Thoracic aorta (tissue), 2 donors: ENCODE measurements around the gene NOTUM. TPM values are rescaled to one million over a fixed set of nuclear protein-coding genes. Genes with fewer than 3 reads are reported as not detected.

Source experiments
- ATAC-seq: fragments of 150-250 bp; one replicate; pipeline ENCODE4 v1.8.0; 2017; ENCODE audit warnings: low read depth; ENCODE audit not compliant: insufficient number of reproducible peaks, low FRiP score
- DNase-seq: peaks from one replicate; pipeline ENCODE4 v3.0.0-alpha.2; 2020; ENCODE audit warnings: low spot score
- H3K27ac ChIP-seq, 2 donors: fragments of 200-600 bp; sonication (generic); 1 replicate in 1 of 2; 2 replicates in 1 of 2; pipeline ENCODE4 v1.5.1; 2016; ENCODE audit warnings: mild to moderate bottlenecking in 2 of 2, moderate library complexity in 2 of 2
- H3K27me3 ChIP-seq: fragments of 200-600 bp; sonication (generic); replicated peaks from 2 replicates; pipeline ENCODE4 v1.6.0; 2016; ENCODE audit warnings: mild to moderate bottlenecking; ENCODE audit not compliant: insufficient read depth
- H3K36me3 ChIP-seq: fragments of 200-600 bp; sonication (generic); one replicate; pipeline ENCODE4 v1.5.1; 2016
- H3K4me1 ChIP-seq, 2 donors: fragments of 200-600 bp; sonication (generic); 1 replicate in 1 of 2; 2 replicates in 1 of 2; pipeline versions ENCODE4 v1.5.1 to v1.6.0; 2016; ENCODE audit warnings: low read depth in 2 of 2, mild to moderate bottlenecking in 1 of 2; ENCODE audit not compliant: control insufficient read depth in 1 of 2
- H3K4me3 ChIP-seq: fragments of 200-600 bp; sonication (generic); 2 replicates; pipeline ENCODE4 v1.5.1; 2016; ENCODE audit warnings: mild to moderate bottlenecking
- H3K9me3 ChIP-seq: fragments of 200-600 bp; sonication (generic); 2 replicates; pipeline ENCODE4 v1.5.1; 2016
- CTCF ChIP-seq: fragments of 200-600 bp; sonication (generic); IDR thresholded peaks from one replicate; pipeline ENCODE4 v1.5.1; 2019; ENCODE audit warnings: antibody characterized with exemption
- total RNA-seq, 2 donors: library from RNA; depleted of rRNA; stranded (reverse); fragments of >200 nt; gene quantifications; one replicate each; pipeline versions ENCODE4 v1.1.0 to v1.2.3, GENCODE V29; 2016

The NOTUM gene
- total RNA-seq, 2 donors from 2014 or later = not detected

GRCh38 chr17:81904600-81905423 lies 56.2 kb downstream of the NOTUM start:
- H3K4me3 ChIP-seq = no peak overlapping the region
- H3K4me1 ChIP-seq = peaks cover 9 to 13% of the 10 kb centered on the region in 2 donors
- ATAC-seq = no peak
- no peak for TF ChIP-seq CTCF
- no peaks in the 10 kb centered on the region for H3K27me3 ChIP-seq
- no peak overlapping the region for H3K27ac ChIP-seq
- no peak for DNase-seq
- H3K36me3 ChIP-seq = peaks cover 7% of the 10 kb centered on the region
- H3K9me3 ChIP-seq = no peaks in the 10 kb centered on the region

GRCh38 chr17:81903896-81904599 lies 56.9 kb downstream of the NOTUM start:
- peaks cover 13% of the 10 kb centered on the region for H3K36me3 ChIP-seq
- peaks cover 9 to 13% of the 10 kb centered on the region in 2 donors for H3K4me1 ChIP-seq
- TF ChIP-seq CTCF = no peak
- DNase-seq (no peak), ATAC-seq (no peak)
- H3K27me3 ChIP-seq = no peaks in the 10 kb centered on the region
- no peaks in the 10 kb centered on the region for H3K9me3 ChIP-seq
- H3K27ac ChIP-seq = no peak overlapping the region
- H3K4me3 ChIP-seq = no peak overlapping the region

GRCh38 chr17:81903415-81903831 lies 57.6 kb downstream of the NOTUM start:
- DNase-seq (no peak), ATAC-seq (no peak)
- peaks cover 19% of the 10 kb centered on the region for H3K36me3 ChIP-seq

GRCh38 chr17:81902653-81903414 lies 58.2 kb downstream of the NOTUM start:
- H3K27me3 ChIP-seq = no peaks in the 10 kb centered on the region
- TF ChIP-seq CTCF = no peak
- H3K9me3 ChIP-seq = no peaks in the 10 kb centered on the region
- ATAC-seq (no peak), DNase-seq (no peak)
- peak overlapping the region; percentile 68 for H3K4me3 ChIP-seq
- no peak overlapping the region for H3K27ac ChIP-seq
- peaks cover 25% of the 10 kb centered on the region for H3K36me3 ChIP-seq
- peaks cover 9 to 13% of the 10 kb centered on the region in 2 donors for H3K4me1 ChIP-seq

More at GRCh38 chr17:81903415-81903831, 57.6 kb downstream of the NOTUM start:
- TF ChIP-seq CTCF = no peak
- H3K27ac ChIP-seq = no peak overlapping the region
- H3K4me3 ChIP-seq = no peak overlapping the region
- H3K4me1 ChIP-seq = peaks cover 9 to 13% of the 10 kb centered on the region in 2 donors
- H3K9me3 ChIP-seq = no peaks in the 10 kb centered on the region
- H3K27me3 ChIP-seq = no peaks in the 10 kb centered on the region

Other genes starting within 250 kb of the NOTUM start
- gene SLC25A10, start 248.9 kb downstream of the NOTUM start, total RNA-seq = 1 to 10 TPM; 2.2 to 4.7 TPM
- gene GCGR, start 157.0 kb downstream of the NOTUM start, total RNA-seq = not detected
- gene MCRIP1, start 127.9 kb downstream of the NOTUM start, total RNA-seq = 100 to 1,000 TPM in 1 of 2 donors, 10 to 100 TPM in 1; 57.5 to 116 TPM
- gene PPP1R27, start 126.1 kb downstream of the NOTUM start, total RNA-seq = not detected
- 100 to 1,000 TPM; 515 to 655 TPM for gene P4HB, start 100.7 kb downstream of the NOTUM start, total RNA-seq
- gene ARHGDIA, start 89.8 kb downstream of the NOTUM start, total RNA-seq = 100 to 1,000 TPM; 206 to 324 TPM
- gene ALYREF, start 69.6 kb downstream of the NOTUM start, total RNA-seq = 10 to 100 TPM; 43.8 to 51.4 TPM
- gene ANAPC11, start 69.5 kb downstream of the NOTUM start, total RNA-seq = 100 to 1,000 TPM in 1 of 2 donors, 10 to 100 TPM in 1; 94.1 to 120 TPM
- 1 to 10 TPM in 1 of 2 donors, under 1 TPM in 1; 0.35 to 2.6 TPM for gene NPB, start 58.9 kb downstream of the NOTUM start, total RNA-seq
- gene PCYT2, start 49.8 kb downstream of the NOTUM start, total RNA-seq = 10 to 100 TPM; 13.6 to 81.9 TPM
- gene SIRT7, start 43.0 kb downstream of the NOTUM start, total RNA-seq = 10 to 100 TPM; 15.8 to 41.3 TPM
- gene MAFG, start 33.5 kb downstream of the NOTUM start, total RNA-seq = 10 to 100 TPM; 29.8 to 32.1 TPM
- gene PYCR1, start 23.9 kb downstream of the NOTUM start, total RNA-seq = 10 to 100 TPM; 14.4 to 15.0 TPM
- not detected for gene MYADML2, start 14.0 kb downstream of the NOTUM start, total RNA-seq
- 10 to 100 TPM; 20.6 to 41.3 TPM for gene ASPSCR1, start 16.4 kb upstream of the NOTUM start, total RNA-seq
- 10 to 100 TPM; 31.4 to 40.4 TPM for gene CENPX, start 61.7 kb upstream of the NOTUM start, total RNA-seq
- gene LRRC45, start 62.1 kb upstream of the NOTUM start, total RNA-seq = 10 to 100 TPM in 1 of 2 donors, 1 to 10 TPM in 1; 6.1 to 14.2 TPM
- gene RAC3, start 70.5 kb upstream of the NOTUM start, total RNA-seq = 1 to 10 TPM in 1 of 2 donors, not detected in 1; 1.8 TPM
- 10 to 100 TPM; 33.9 to 87.1 TPM for gene DCXR, start 76.5 kb upstream of the NOTUM start, total RNA-seq
- gene RFNG, start 90.6 kb upstream of the NOTUM start, total RNA-seq = 10 to 100 TPM; 39.9 to 45.3 TPM
- gene GPS1, start 90.7 kb upstream of the NOTUM start, total RNA-seq = 10 to 100 TPM; 43.2 to 91.9 TPM
- 10 to 100 TPM; 77.3 to 88.9 TPM for gene DUS1L, start 104.6 kb upstream of the NOTUM start, total RNA-seq
- gene FASN, start 137.0 kb upstream of the NOTUM start, total RNA-seq = 10 to 100 TPM; 49.6 to 50.9 TPM